OCI-LY1 (cell line): ENCODE measurements around the gene IL1R2.

Source experiments
- CTCF ChIP-seq: fragments of 200-600 bp; sonication (generic), shearing (Covaris generic); IDR thresholded peaks from 2 replicates; pipeline ENCODE4 v1.5.1; 2017; ENCODE audit warnings: mild to moderate bottlenecking, antibody characterized with exemption, low read length, moderate library complexity, mixed read lengths
- EZH2 ChIP-seq: fragments of 200-600 bp; sonication (generic), shearing (Covaris generic); IDR thresholded peaks from 2 replicates; pipeline ENCODE4 v1.8.0; 2017; ENCODE audit warnings: borderline replicate concordance, mixed run types, mild to moderate bottlenecking, antibody characterized with exemption, low read length, moderate library complexity, mixed read lengths

- TF ChIP-seq CTCF = no peak
- no peak for TF ChIP-seq EZH2
Measured at GRCh38 chr2:102076512-102076911, 84.8 kb downstream of the IL1R2 start.
